HG03565 (cell line): ENCODE measurements around the gene TMF1.

ENCODE experiments used
- ATAC-seq: cut with Tn5 transposase; IDR thresholded peaks from one replicate; pipeline ENCODE4 v1.9.1; 2021; ENCODE audit warnings: mild to moderate bottlenecking, moderate library complexity; ENCODE audit not compliant: unreplicated experiment

Gene TMF1, protein sequence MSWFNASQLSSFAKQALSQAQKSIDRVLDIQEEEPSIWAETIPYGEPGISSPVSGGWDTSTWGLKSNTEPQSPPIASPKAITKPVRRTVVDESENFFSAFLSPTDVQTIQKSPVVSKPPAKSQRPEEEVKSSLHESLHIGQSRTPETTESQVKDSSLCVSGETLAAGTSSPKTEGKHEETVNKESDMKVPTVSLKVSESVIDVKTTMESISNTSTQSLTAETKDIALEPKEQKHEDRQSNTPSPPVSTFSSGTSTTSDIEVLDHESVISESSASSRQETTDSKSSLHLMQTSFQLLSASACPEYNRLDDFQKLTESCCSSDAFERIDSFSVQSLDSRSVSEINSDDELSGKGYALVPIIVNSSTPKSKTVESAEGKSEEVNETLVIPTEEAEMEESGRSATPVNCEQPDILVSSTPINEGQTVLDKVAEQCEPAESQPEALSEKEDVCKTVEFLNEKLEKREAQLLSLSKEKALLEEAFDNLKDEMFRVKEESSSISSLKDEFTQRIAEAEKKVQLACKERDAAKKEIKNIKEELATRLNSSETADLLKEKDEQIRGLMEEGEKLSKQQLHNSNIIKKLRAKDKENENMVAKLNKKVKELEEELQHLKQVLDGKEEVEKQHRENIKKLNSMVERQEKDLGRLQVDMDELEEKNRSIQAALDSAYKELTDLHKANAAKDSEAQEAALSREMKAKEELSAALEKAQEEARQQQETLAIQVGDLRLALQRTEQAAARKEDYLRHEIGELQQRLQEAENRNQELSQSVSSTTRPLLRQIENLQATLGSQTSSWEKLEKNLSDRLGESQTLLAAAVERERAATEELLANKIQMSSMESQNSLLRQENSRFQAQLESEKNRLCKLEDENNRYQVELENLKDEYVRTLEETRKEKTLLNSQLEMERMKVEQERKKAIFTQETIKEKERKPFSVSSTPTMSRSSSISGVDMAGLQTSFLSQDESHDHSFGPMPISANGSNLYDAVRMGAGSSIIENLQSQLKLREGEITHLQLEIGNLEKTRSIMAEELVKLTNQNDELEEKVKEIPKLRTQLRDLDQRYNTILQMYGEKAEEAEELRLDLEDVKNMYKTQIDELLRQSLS

DNA sequence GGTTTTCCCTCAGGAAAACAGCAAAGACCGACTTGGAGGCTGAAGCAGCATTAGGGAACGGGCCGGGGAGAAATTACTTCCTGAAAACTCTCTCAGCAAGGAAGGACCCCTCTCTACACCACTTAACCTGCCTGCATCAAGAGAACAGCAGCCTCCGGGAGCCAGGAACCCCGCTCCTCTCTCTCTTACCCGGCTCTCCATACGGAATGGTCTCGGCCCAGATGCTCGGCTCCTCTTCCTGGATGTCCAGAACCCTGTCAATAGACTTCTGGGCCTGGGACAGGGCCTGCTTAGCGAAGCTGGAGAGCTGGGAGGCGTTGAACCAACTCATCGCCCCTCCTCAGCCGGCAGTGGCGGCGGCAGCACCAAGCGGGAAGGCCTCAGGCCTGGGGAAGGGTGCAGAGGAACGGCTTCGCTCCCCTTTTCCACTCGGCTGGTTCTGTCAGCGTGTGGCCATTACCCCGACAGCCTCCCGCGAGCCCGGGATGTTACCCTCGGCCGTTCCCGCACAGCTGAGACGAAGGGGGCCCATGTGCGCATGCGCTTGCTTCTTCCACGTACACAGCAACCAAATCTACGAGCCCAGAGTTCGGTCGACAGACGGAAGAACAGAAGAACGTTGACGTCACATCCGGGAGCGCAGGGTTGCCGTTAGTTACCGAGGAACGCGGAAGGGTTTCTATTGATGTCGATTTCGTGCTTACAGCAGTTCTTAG lies at the start of gene TMF1:
TSS of gene TMF1 (minus strand) at position 578 of the 716 bp plus-strand sequence. CDS start at position 331, 247 bp downstream.
- ATAC-seq = peak; percentile 96

DNA sequence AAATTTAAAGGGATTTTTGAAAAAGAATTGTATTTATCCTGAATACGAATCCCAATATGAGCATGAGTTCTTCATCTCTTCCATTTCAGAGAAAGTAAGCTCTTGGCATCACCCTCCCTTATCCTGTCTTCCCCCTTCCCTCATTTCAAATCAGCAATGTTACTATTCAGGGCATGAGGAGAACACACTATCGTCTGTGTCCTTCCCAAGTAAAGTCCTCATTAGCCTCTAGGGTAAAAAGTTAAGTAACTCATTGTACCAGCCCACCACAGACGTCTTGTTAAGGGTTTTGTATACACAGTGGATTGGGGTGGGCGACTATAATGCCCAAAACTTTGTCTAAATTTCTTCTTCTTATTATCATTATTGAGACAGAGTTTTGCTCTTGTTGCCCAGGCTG lies 47.4 kb upstream of the TMF1 start:
- ATAC-seq = no peak

DNA sequence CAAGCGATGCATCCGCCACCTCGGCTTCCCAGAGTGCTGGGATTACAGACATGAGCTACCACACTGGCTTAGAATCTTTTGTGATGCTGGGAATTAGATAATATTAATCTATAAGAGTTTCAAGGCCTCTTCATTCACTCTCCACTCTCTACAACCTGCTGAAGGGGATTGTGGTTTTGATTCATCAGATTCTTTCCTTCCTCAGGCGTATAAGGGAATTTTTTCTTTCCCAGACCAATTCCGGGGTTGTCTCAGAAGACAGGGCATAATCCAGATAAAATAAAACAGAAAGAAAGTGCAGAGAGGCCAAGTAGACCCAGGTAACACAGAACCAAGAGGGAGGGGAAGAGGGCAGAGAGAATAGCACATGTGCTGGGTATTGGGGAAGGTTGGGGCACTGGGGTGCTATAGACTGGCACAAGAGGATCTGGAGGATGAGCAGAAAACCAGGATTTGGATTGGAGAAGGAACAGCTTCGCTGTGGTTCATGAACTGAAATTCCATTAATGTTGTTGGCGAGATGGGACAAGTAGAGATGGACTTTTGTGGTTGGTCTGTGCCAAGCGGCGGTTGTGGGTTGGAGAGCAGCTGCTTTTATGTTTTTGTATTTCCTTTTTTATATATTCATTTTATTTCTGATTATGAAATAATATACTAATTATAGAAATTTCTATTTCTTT lies 45.4 kb upstream of the TMF1 start:
- no peak for ATAC-seq

GRCh38 chr3:69096299-69096698 lies 44.2 kb upstream of the TMF1 start:
- no peak for ATAC-seq

- no peak for ATAC-seq
Measured at GRCh38 chr3:69095636-69096035, 43.5 kb upstream of the TMF1 start.

DNA sequence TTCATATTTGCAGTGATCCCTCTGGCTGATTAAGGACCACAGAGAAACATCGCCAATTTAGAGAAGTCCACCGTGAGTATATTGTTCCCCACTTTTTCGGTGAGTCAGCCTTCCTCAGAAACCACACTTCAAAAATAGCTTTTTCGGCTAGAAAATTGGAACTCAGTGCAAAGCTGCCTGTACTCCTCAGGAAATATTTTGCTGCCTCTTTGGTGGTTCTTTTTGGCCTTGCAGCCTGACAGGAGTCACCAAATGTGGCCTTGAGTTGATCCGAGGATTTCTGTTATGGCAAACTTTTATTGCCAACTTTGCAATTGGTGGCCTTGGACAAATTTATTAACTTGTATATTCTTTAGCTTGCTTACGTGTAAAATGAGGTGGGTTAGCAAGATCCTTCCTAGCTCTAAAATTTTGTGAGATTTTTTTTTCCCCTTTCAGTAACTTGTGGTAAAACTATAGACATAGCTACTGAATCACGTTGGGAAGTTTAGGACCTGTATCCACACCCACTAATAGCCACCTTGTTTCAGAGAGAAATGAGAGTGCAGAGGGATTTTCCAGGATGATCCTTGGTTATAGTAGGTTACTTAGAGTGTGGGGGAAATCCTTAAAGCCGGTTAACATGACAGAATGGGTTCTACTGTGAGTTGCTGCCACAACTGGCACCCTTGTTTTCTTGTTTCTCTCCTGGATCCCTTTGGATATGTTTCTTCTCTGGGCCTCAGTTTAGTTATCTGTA lies 42.5 kb upstream of the TMF1 start:
- ATAC-seq = no peak

DNA sequence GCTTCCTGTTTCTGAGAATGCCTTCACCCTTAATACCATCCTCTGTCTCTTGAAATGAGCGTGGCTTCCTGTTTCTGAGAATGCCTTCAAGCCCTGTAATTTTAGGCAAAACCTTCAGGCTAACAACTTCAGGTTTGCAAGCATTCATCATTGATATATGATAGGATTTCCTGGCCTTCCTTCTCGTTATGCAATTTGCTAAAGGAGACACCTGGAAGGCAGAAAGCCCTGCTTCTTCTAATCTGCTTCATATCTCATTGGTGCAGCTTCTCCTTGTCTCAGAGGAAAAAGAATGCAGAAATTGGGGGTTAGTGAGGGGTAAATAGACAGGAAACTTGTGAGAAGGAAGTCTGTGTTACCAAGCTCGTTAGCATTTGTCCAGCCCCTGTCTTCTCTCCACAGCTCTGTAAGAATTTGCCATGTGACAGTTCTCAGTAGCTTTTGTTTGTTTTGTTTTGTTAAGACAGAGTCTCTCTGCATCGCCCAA lies 39.9 kb upstream of the TMF1 start:
- peak; percentile 78 for ATAC-seq

DNA sequence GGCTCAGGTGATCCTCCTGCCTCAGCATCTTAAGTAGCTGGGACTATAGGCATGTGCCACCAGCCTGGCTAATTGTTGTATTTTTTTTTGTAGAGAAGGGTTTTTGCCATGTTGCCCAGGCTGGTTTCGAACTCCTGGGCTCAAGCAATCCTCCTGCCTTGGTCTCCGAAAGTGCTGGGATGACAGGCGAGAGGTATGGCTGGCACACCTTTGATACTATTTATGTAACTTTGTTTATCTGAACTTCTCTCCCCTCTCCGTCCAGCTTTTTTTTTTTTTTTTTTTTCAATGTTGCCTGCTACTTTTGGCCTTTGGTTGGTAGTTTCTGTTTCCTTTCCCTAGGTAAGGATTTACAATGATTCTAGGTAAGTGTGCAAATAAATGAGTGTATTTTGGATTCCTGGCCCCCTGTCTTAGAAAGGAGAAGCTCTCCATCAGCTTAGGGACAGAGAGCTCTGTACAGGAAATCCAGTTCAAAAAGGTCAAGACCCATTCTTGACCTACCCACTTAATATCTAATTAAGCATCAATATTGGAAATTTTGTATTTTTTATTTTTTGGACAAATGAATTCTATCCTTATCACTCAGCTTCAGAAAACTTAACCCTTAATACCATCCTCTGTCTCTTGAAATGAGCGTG lies 39.4 kb upstream of the TMF1 start:
- ATAC-seq = no peak

- ATAC-seq = no peak
Measured at GRCh38 chr3:69090021-69090420, 37.9 kb upstream of the TMF1 start.

DNA sequence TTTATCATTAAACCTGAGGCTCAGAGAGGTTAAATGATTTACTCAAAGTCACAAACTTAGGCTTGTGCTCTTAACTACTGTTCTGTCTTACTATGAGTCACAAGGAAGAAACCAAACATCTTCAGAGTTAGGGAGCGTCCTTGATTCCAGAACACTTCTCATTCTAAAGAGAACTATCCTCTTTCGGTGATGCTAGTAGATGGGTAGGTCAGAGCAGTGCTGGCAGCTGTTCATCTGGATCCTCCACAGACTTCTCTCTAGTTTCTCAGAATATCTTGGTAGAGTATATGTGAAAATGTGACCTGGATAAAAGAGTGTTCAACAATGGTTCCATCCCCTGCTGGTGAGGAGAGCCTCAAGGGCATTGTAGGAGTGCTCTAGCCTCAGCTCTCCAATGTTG lies 35.9 kb upstream of the TMF1 start:
- ATAC-seq = peak; percentile 26

- ATAC-seq = no peak
Measured at GRCh38 chr3:69087030-69087791, 35.1 kb upstream of the TMF1 start.

DNA sequence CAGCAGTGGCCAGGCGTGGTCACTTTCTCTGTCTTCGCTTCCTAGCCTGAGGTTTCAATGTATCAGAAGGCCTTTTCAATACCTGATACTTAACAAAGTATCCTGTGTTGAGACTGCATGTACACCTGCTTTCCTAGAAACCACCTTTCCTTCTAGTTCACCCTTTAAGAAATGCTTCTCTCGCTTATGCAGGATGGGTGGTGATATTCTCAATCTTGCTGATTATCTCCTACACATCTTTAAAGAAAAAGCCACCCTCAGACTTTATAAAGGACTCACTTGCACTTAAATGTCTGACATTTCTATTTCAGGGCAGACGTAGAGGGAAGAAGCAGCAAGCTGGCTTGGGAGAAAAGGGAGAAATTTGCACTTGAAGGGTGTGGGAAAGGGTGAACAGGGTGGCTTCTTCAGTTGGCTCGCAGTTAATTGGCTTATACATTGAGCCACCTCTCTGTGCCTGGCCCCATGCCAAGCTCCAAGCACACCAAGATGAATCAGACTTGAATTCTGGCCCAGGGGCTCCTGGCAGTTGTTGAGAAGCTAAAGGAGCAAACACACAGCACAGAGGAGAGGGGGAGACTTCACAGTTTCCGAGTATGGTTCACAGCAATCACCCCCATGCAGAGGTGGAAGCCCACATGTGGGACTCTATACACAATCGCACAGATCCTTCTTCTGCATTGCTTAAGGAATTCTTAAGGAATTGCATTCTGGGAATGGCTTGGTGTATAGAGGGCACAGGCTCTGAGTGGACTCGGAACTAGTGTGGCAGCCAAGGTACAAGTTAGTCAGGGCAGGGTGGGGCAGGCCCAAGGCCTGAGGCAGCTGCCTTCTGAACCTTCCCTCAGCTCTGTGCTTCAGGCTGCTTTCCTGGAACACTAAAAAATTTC lies 33.9 kb upstream of the TMF1 start:
- ATAC-seq = no peak

DNA sequence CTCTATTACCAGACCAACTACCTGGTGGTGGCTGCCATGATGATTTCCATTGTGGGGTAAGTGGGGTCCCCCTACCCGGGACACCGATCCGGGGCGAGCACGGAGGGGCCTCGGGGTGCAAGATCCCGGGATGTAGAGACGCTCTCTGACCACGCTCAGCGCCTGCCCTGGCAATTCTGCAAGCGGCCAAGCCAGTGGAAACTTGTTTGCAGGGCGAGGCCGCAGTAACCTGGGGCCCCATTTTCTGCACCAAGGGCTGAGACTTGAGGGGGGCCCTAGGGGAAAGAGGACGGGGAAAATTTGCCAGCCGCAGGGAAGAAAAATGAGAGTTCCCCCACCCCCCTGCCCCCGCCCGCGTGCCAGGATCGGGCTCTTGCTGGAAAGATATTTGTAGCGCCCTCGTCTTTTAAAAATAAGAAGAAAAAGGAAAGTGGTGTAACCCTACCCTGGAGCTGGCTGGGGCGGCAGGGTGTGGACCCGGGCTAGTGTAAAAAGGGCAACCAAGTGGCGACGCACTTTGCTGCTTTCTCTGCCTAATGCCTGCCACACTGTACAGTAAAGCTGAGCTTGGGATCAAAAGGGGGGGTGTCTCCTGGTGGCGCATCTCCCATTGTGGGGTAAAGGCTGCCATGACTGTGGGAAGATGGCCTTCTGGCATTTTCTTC lies 33.2 kb upstream of the TMF1 start:
- no peak for ATAC-seq

DNA sequence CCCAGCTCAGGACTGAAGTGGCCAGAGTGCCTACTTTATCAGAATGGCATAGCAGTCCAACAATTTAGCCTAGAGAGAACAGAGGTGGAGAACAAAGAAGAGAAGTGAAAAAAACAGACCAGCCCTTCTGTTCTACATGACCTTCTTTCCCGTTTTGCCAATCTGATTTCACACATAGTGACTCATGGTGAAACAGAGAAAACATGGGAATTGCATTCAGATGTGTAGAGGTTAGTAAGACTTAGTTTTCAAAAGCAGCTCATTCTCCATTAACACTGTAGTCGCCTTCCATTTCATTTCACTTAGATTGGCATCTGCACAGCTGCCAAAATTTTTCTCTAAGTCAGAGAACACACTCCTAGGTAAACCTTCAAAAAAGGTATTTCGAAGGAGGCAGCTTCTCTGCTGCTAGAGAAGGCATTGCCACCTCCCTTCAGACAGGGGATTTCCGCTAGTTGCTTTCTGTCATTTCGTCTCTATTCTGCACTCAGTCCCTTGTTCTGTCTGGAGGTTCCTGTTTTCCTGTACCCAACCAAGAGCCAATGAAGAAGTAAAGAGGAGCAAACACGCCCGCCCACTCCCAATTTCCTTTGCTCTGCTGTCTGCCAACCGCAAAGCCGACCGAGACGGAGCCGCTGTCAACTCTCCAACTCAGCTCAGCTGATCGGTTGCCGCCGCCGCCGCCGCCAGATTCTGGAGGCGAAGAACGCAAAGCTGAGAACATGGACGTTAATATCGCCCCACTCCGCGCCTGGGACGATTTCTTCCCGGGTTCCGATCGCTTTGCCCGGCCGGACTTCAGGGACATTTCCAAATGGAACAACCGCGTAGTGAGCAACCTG lies 32.4 kb upstream of the TMF1 start, which contains the start of gene ARL6IP5:
TSS of gene ARL6IP5 (plus strand) at position 612 of the 842 bp plus-strand sequence. CDS start at position 723, 111 bp downstream.
- peak; percentile 35 for ATAC-seq

DNA sequence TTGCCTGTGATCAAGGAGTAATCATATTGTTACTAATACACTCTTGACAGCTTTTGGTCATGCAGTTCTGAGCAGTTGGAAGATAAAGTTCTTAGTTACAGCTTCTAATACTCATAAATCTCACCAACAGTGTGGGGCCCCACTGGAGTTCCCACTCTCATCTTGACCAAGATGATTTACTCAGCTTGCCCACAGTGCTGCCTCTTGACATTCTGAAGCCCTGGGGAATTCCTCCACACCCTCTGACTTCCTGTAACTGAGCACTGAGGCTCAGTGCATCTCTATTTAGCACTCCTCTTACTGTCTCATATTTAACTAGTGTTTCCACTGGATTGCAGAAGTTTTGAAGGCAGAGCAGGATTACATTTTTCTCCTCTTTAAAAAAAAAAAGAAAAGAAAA lies 30.7 kb upstream of the TMF1 start:
- ATAC-seq = peak; percentile 62

DNA sequence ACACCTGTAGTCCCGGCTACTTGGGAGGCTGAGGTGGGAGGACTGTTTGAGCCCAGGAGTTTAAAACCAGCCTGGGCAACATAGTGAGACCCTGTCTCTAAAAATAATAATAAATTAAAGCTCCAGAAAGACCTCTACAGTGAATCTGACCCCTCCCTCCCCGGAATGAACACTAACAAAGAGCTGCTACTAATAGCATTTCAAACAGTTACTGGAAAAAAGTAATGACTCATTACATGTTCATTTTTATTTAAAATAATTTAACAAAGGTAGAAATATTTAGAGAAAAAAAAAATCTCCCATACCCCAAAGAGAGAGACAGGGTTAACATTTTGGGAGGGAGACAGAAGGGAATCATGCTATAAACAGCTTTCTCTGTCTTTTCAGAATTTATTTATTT lies 30.2 kb upstream of the TMF1 start:
- no peak for ATAC-seq
